Adrenal gland (tissue), 12 donors: ENCODE measurements around the gene HIP1. TPM values are rescaled to one million over a fixed set of nuclear protein-coding genes. Genes with fewer than 3 reads are reported as not detected.
"Not testable (repeated sequence)": the region's sequence is repeated elsewhere in the genome, so short reads cannot be mapped to it uniquely, and the experiment has no call there.

Experiments used
- DNase-seq, 7 donors: peaks; one replicate each; pipeline ENCODE4 v3.0.0-alpha.2; 2019 to 2020
- H3K27ac ChIP-seq, 5 donors: fragments of 200-600 bp; sonication (generic) in 4 of 5; 1 replicate in 3 of 5; 2 replicates in 2 of 5; pipeline versions ENCODE4 v1.5.1 to v1.8.0; 2016 to 2020; ENCODE audit warnings: mild to moderate bottlenecking in 1 of 5
- H3K27me3 ChIP-seq: fragments of 200-600 bp; 2 replicates; pipeline ENCODE4 v1.8.0; 2021
- H3K36me3 ChIP-seq, 2 donors: fragments of 200-600 bp; replicated peaks in 1 of 2; 1 replicate in 1 of 2; 2 replicates in 1 of 2; pipeline versions ENCODE4 v1.5.1 to v1.8.0; 2018 to 2022
- H3K4me1 ChIP-seq, 2 donors: fragments of 200-600 bp; replicated peaks in 1 of 2; 1 replicate in 1 of 2; 2 replicates in 1 of 2; pipeline versions ENCODE4 v1.5.1 to v1.8.0; 2018 to 2021
- H3K4me3 ChIP-seq, 4 donors: fragments of 200-600 bp; sonication (generic) in 3 of 4; one replicate each; pipeline ENCODE4 v1.5.1; 2016 to 2018
- H3K9me3 ChIP-seq, 3 donors: fragments of 200-600 bp; sonication (generic) in 1 of 3; replicated peaks in 1 of 3; 1 replicate in 2 of 3; 2 replicates in 1 of 3; pipeline versions ENCODE4 v1.5.1 to v1.8.0; 2016 to 2021
- POLR2A ChIP-seq, 2 donors: fragments of 450-650 bp; IDR thresholded peaks; one replicate each; pipeline ENCODE4 v1.6.1; 2017; ENCODE audit warnings: antibody characterized with exemption in 2 of 2, mild to moderate bottlenecking in 2 of 2, moderate library complexity in 1 of 2
- whole genome bisulfite sequencing, 4 donors: extraction: QIAGEN DNeasy Blood & Tissue Kit in 2 of 4; methylation state at CpG; one replicate each; pipeline versions ENCODE4 v1.1.5 to v1.1.7; 2013 to 2017; 5-methylcytosine and 5-hydroxymethylcytosine counted together
- intact Hi-C, 2 donors: fragments of 100-400 bp; cut with DNase I; formaldehyde crosslinking; loops; one replicate each; pipeline versions ENCODE4 v1.14.1 to v1.15.0; 2022 to 2023
- polyA plus RNA-seq, 3 donors: library from polyadenylated mRNA; stranded (reverse); fragments of 200-250 nt in 2 of 3; fragments of 350-450 nt in 1 of 3; fragmentation: Illumina TruSeq in 1 of 3; extraction: RNeasy Lipid Tissue Mini Kit (QIAGEN cat#74804) in 1 of 3; gene quantifications; one replicate each; pipeline ENCODE4 v1.2.3, GENCODE V29; 2013 to 2014
- total RNA-seq, 9 donors: library from RNA; depleted of rRNA in 4 of 9; stranded (reverse); fragments of >200 nt in 4 of 9; fragments of 120-200 nt in 1 of 9; fragmentation: NEBNext Ultra II Directional in 1 of 9; extraction: Animal tissue kit (Norgen Biotek cat#: 25700) in 1 of 9; gene quantifications; one replicate each; pipeline versions ENCODE4 v1.1.0 to v1.2.4, GENCODE V29; 2013 to 2023
- TF ChIP-seq, protein P1 (sequence below), 6 experiments: fragments of 450-650 bp in 4 of 6; fragments of 200-600 bp in 2 of 6; sonication (generic) in 1 of 6; IDR thresholded peaks; 1 replicate in 5 of 6; 2 replicates in 1 of 6; pipeline versions ENCODE4 v1.5.1 to v1.8.0; 2016 to 2021; ENCODE audit warnings: antibody characterized with exemption in 6 of 6, mild to moderate bottlenecking in 2 of 6, moderate library complexity in 1 of 6
- donor health status: healthy with polysubstance abuse.
- donor health status: Bipolar disorder and iron deficiency.
- donor health status: DM: yes; HTN: yes; CAD: no.
- donor health status: DM: no; HTN: no; CAD: no.
- donor health status: DM: no; HTN: no; CAD: no.
- donor health status: DM: yes; HTN: yes; CAD: no.

The HIP1 gene
- total and polyA plus RNA-seq, 12 donors = 5.9 to 48.9 (median 32.8) TPM

GRCh38 chr7:75572814-75573213 lies 165.9 kb downstream of the HIP1 start:
- 90 to 96% (median 95%) methylated on average over 5 to 11 of the region's 11 CpGs; no CpG with 5 or more reads in 1 of the 4 donors for WGBS, 4 donors
- no peak for TF ChIP-seq POLR2A (IDR thresholded peaks at IDR 0.05)
- TF ChIP-seq, protein P1, sequence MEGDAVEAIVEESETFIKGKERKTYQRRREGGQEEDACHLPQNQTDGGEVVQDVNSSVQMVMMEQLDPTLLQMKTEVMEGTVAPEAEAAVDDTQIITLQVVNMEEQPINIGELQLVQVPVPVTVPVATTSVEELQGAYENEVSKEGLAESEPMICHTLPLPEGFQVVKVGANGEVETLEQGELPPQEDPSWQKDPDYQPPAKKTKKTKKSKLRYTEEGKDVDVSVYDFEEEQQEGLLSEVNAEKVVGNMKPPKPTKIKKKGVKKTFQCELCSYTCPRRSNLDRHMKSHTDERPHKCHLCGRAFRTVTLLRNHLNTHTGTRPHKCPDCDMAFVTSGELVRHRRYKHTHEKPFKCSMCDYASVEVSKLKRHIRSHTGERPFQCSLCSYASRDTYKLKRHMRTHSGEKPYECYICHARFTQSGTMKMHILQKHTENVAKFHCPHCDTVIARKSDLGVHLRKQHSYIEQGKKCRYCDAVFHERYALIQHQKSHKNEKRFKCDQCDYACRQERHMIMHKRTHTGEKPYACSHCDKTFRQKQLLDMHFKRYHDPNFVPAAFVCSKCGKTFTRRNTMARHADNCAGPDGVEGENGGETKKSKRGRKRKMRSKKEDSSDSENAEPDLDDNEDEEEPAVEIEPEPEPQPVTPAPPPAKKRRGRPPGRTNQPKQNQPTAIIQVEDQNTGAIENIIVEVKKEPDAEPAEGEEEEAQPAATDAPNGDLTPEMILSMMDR (IDR thresholded peaks at IDR 0.05) = no peak
- intact Hi-C loops = no loop called here
- Histone ChIP-seq H3K4me3 (no peak overlapping the region), H3K27ac (no peak overlapping the region), H3K36me3 (peaks cover 0 to 26% of the 10 kb centered on the region in 2 donors), H3K4me1 (no peaks in the 10 kb centered on the region), H3K9me3 (no peaks in the 10 kb centered on the region), H3K27me3 (no peaks in the 10 kb centered on the region)
- no peak for DNase-seq

DNA sequence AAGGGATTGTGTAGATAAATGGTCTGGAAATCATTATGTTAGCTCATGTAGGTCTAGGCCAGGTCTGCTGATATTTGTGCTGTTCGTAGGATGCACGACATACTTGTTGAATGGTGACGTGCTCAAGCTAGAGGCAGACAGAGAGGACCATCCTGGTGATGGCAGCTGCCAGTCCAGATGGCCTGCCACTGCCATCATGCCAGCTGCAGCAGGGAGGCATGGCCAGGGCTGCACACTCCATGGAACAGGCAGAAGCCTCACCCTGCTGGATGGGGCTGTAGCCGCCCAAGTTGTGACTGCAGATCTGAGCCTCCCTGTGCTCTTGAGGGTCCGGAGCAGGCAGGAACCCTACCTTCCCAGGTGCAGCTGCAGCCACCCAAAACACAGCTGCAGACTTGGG lies 166.3 kb downstream of the HIP1 start:
- Histone ChIP-seq H3K9me3 (no peaks in the 10 kb centered on the region), H3K36me3 (peaks cover 0 to 30% of the 10 kb centered on the region in 2 donors), H3K27me3 (no peaks in the 10 kb centered on the region), H3K4me1 (no peaks in the 10 kb centered on the region), H3K4me3 (no peak overlapping the region), H3K27ac (no peak overlapping the region)
- DNase-seq = no peak
- no peak for TF ChIP-seq POLR2A (IDR thresholded peaks at IDR 0.05)
- TF ChIP-seq, protein P1 (IDR thresholded peaks at IDR 0.05) = no peak
- WGBS, 4 donors = 96 to 100% (median 98%) methylated on average over 3 to 5 of the region's 5 CpGs
- intact Hi-C loops = no loop called here

DNA sequence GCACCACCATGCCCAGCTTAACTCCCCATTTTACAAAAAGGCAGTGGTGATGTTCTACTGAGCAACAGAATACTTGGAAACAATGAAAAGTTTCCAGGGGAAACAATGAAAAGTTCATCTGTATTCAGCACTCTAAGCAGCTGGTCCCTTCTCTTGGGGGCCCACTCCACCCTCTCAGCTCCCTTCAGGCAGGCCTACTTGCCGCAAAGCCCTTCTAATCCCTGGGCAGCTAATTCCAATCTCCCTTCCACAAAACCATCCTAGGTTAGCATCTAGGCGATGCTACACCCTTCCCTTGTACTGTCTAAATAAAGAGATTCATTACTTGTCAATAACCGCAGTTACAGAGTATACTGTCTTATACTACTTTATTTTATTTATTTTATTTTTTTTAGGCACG lies 167.5 kb downstream of the HIP1 start:
- Histone ChIP-seq H3K4me3 (no peak overlapping the region), H3K27ac (no peak overlapping the region), H3K9me3 (no peaks in the 10 kb centered on the region), H3K36me3 (peaks cover 0 to 36% of the 10 kb centered on the region in 2 donors), H3K4me1 (no peaks in the 10 kb centered on the region), H3K27me3 (no peaks in the 10 kb centered on the region)
- TF ChIP-seq, protein P1 (IDR thresholded peaks at IDR 0.05) = no peak
- TF ChIP-seq POLR2A (IDR thresholded peaks at IDR 0.05) = no peak
- DNase-seq = no peak
- 92 to 97% (median 96%) methylated on average over 4 of the region's 4 CpGs for WGBS, 4 donors
- intact Hi-C loops = no loop called here

DNA sequence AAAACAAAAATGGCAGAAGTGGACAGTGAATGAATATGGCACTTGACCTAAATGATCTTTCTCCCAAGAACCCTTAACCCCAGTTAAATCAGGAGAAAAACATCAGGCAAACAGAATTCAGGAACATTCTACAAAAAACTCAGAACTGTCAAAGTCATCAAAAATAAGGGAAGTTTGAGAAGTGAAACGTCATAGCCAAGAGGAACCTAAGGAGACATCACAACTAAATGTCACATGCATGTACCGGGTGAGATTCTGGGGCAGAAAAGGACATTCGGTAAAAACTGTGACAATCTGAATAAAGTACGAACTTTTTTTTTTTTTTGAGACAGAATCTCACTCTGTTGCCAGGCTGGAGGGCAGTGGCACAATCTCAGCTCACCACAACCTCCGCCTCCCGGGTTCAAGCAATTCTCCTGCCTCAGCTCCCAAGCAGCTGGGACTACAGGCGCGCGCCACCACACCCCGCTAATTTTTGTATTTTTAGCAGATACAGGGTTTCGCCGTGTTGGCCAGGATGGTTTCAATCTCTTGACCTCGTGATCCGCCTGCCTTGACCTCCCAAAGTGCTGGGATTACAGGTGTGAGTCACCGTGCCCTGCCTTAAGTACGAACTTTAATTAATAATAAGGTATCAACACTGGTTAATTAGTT lies 169.0 kb downstream of the HIP1 start:
- DNase-seq = peak in 1 of 7 donors; percentile 11
- Histone ChIP-seq H3K36me3 (peaks cover 0 to 36% of the 10 kb centered on the region in 2 donors), H3K27ac (peak overlapping the region in 2 of 5 donors; percentile 10 to 36), H3K4me1 (peaks cover 0 to 11% of the 10 kb centered on the region in 2 donors)
- H3K9me3 ChIP-seq, H3K4me3 ChIP-seq, H3K27me3 ChIP-seq, intact Hi-C loops: not testable (repeated sequence)
- 84 to 89% (median 86%) methylated on average over 16 of the region's 16 CpGs for WGBS, 4 donors
